HG03558 (cell line): Measurements from ENCODE around the gene SPPL3.

Experiments
- ATAC-seq: cut with Tn5 transposase; IDR thresholded peaks from one replicate; pipeline ENCODE4 v1.9.1; 2021; ENCODE audit warnings: moderate number of reproducible peaks; ENCODE audit not compliant: unreplicated experiment; ENCODE audit errors: extremely low read depth

The SPPL3 gene

GRCh38 chr12:120759591-120760348 lies 144.4 kb downstream of the SPPL3 start:
- no peak for ATAC-seq

- ATAC-seq = no peak
Observed at GRCh38 chr12:120758798-120759590, 145.2 kb downstream of the SPPL3 start.

GRCh38 chr12:120757949-120758348 lies 146.2 kb downstream of the SPPL3 start:
- no peak for ATAC-seq

GRCh38 chr12:120757226-120757742 lies 146.9 kb downstream of the SPPL3 start:
- ATAC-seq = no peak

GRCh38 chr12:120755269-120755668 lies 148.9 kb downstream of the SPPL3 start:
- no peak for ATAC-seq

- ATAC-seq = no peak
Observed at GRCh38 chr12:120754792-120755191, 149.4 kb downstream of the SPPL3 start.

- ATAC-seq = no peak
Observed at GRCh38 chr12:120751389-120751788, 152.8 kb downstream of the SPPL3 start.

GRCh38 chr12:120750806-120751205 lies 153.4 kb downstream of the SPPL3 start:
- ATAC-seq = no peak

- ATAC-seq = no peak
Observed at GRCh38 chr12:120749256-120749655, 154.9 kb downstream of the SPPL3 start.

GRCh38 chr12:120748242-120748641 lies 155.9 kb downstream of the SPPL3 start:
- ATAC-seq = no peak

GRCh38 chr12:120744922-120745493 lies 159.2 kb downstream of the SPPL3 start:
- ATAC-seq = no peak

GRCh38 chr12:120741476-120742421 lies 162.4 kb downstream of the SPPL3 start:
- ATAC-seq = no peak

- ATAC-seq = no peak
Observed at GRCh38 chr12:120740871-120741270, 163.3 kb downstream of the SPPL3 start.

GRCh38 chr12:120739821-120740613 lies 164.1 kb downstream of the SPPL3 start:
- no peak for ATAC-seq

- no peak for ATAC-seq
Observed at GRCh38 chr12:120739031-120739762, 165.0 kb downstream of the SPPL3 start.

GRCh38 chr12:120738252-120739030 lies 165.7 kb downstream of the SPPL3 start:
- ATAC-seq = no peak

- ATAC-seq = no peak
Observed at GRCh38 chr12:120737557-120738251, 166.5 kb downstream of the SPPL3 start.
